Body of pancreas (tissue), 4 donors: Measurements from ENCODE around the gene FOXD4L3.
"Not testable (repeated sequence)": the region's sequence is repeated elsewhere in the genome, so short reads cannot be mapped to it uniquely, and the experiment has no call there.

ENCODE experiments used
- CTCF ChIP-seq, 7 experiments: fragments of 450-650 bp in 4 of 7; fragments of 200-600 bp in 3 of 7; sonication (generic) in 3 of 7; IDR thresholded peaks; one replicate each; pipeline ENCODE4 v1.5.1; 2016 to 2019; ENCODE audit warnings: antibody characterized with exemption in 7 of 7
- POLR2A ChIP-seq, 3 donors: fragments of 450-650 bp; IDR thresholded peaks; one replicate each; pipeline ENCODE4 v1.6.1; 2016; ENCODE audit warnings: antibody characterized with exemption in 3 of 3, mild to moderate bottlenecking in 2 of 3

GRCh38 chr9:68307654-68308053, 5.0 kb downstream of the FOXD4L3 start:
- not testable (repeated sequence) for TF ChIP-seq POLR2A, CTCF (IDR thresholded peaks at IDR 0.05)
